ENCODE results near the gene DDX10.

DNA sequence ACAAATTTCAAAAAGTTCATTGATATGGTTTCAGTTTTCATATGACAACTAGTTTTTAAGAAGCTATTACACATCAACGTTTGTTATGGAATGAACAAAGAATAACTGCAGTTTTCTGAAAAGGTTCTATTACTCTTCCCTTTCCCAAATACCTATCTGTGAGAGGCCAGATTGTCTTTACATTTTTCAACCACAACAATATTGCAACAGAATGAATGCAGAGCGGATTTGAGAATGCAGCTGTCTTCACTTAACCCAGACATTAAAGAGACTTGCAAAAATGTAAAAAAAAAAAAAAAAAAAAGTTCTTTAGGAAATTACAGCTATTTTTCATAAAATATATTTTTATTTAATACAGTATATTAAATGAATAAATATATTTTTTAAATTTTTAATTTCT, 250.8 kb downstream of the DDX10 start:
- TF ChIP-seq, protein P1, sequence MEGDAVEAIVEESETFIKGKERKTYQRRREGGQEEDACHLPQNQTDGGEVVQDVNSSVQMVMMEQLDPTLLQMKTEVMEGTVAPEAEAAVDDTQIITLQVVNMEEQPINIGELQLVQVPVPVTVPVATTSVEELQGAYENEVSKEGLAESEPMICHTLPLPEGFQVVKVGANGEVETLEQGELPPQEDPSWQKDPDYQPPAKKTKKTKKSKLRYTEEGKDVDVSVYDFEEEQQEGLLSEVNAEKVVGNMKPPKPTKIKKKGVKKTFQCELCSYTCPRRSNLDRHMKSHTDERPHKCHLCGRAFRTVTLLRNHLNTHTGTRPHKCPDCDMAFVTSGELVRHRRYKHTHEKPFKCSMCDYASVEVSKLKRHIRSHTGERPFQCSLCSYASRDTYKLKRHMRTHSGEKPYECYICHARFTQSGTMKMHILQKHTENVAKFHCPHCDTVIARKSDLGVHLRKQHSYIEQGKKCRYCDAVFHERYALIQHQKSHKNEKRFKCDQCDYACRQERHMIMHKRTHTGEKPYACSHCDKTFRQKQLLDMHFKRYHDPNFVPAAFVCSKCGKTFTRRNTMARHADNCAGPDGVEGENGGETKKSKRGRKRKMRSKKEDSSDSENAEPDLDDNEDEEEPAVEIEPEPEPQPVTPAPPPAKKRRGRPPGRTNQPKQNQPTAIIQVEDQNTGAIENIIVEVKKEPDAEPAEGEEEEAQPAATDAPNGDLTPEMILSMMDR (optimal IDR thresholded peaks at IDR 0.05 in 1 of 3, IDR thresholded peaks at IDR 0.05 in 1 of 3, conservative IDR thresholded peaks at IDR 0.05 in 1 of 3; ENCODE audit: extremely low read depth in 1 of 3, insufficient read depth in 2 of 3, low read length in 3 of 3) = no peak
- no peak for TF ChIP-seq EZH2 (IDR thresholded peaks at IDR 0.05; ENCODE audit: low read length)
